ENCODE data around the gene WRNIP1.

The WRNIP1 gene

GRCh38 chr6:2763876-2764540, 1.2 kb upstream of the WRNIP1 start:
- no peak for DNase-seq

GRCh38 chr6:2764610-2765165, 505 bp upstream of the WRNIP1 start:
- peak; percentile 79 for DNase-seq

- DNase-seq: no peak
These were observed 938 bp downstream of the WRNIP1 start for GRCh38 chr6:2765896-2766766.

GRCh38 chr6:2766767-2767656, 1.8 kb downstream of the WRNIP1 start:
- DNase-seq: no peak

- no peak for DNase-seq
These were observed 2.7 kb downstream of the WRNIP1 start for GRCh38 chr6:2767657-2768524.

GRCh38 chr6:2768696-2769095, 3.5 kb downstream of the WRNIP1 start:
- no peak for DNase-seq

GRCh38 chr6:2770171-2770570, 5.0 kb downstream of the WRNIP1 start:
- DNase-seq: no peak

GRCh38 chr6:2771079-2771478, 5.9 kb downstream of the WRNIP1 start:
- DNase-seq: no peak

- DNase-seq: no peak
These were observed 7.6 kb downstream of the WRNIP1 start for GRCh38 chr6:2772840-2773239.

GRCh38 chr6:2773449-2773848, 8.3 kb downstream of the WRNIP1 start:
- DNase-seq: no peak

GRCh38 chr6:2775003-2775402, 9.8 kb downstream of the WRNIP1 start:
- no peak for DNase-seq

- DNase-seq: no peak
These were observed 12.1 kb downstream of the WRNIP1 start for GRCh38 chr6:2777249-2777648.

- no peak for DNase-seq
These were observed 15.0 kb downstream of the WRNIP1 start for GRCh38 chr6:2780102-2780737.

- no peak for DNase-seq
These were observed 16.6 kb downstream of the WRNIP1 start for GRCh38 chr6:2781685-2782355.

- DNase-seq: no peak
These were observed 17.1 kb downstream of the WRNIP1 start for GRCh38 chr6:2782356-2782708.

GRCh38 chr6:2782825-2783187, 17.6 kb downstream of the WRNIP1 start:
- DNase-seq: no peak

- DNase-seq: no peak
These were observed 18.2 kb downstream of the WRNIP1 start for GRCh38 chr6:2783188-2783963.

GRCh38 chr6:2784061-2784460, 18.9 kb downstream of the WRNIP1 start:
- no peak for DNase-seq

GRCh38 chr6:2784930-2785329, 19.7 kb downstream of the WRNIP1 start:
- no peak for DNase-seq

- DNase-seq: no peak
These were observed 21.1 kb downstream of the WRNIP1 start for GRCh38 chr6:2786269-2786668.
